ENCODE results near the gene CREB3L2. TPM values are rescaled to one million over a fixed set of nuclear protein-coding genes. Genes with fewer than 3 reads are reported as not detected.
A peak's percentile ranks its signal among the peaks of the same experiment; 100 is the strongest.

Gene CREB3L2
- total and polyA plus RNA-seq, 10 of the 15 experiments (the other 5 are each of a cell fraction or from before 2014, with no cell fraction given): 6.4 to 67.1 (median 26.2) TPM

DNA sequence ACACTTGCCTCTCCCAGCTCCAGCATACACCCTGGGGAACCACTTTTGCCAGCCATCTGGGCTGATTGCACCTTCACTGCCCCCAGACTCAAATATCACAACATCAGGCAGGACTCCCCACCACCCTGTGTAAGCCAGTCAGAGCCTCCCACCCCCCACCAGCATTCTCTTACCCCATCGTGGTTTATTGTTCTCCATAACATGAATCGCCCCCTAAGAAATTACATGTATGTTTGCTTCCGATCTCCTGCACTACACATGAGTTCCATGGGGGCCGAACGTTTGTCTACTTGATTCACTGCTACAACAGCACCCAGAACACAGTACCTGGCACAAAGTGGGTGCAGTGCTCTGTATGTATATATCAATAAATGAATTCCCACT lies 39.4 kb downstream of the CREB3L2 start:
- TF ChIP-seq, protein P1, sequence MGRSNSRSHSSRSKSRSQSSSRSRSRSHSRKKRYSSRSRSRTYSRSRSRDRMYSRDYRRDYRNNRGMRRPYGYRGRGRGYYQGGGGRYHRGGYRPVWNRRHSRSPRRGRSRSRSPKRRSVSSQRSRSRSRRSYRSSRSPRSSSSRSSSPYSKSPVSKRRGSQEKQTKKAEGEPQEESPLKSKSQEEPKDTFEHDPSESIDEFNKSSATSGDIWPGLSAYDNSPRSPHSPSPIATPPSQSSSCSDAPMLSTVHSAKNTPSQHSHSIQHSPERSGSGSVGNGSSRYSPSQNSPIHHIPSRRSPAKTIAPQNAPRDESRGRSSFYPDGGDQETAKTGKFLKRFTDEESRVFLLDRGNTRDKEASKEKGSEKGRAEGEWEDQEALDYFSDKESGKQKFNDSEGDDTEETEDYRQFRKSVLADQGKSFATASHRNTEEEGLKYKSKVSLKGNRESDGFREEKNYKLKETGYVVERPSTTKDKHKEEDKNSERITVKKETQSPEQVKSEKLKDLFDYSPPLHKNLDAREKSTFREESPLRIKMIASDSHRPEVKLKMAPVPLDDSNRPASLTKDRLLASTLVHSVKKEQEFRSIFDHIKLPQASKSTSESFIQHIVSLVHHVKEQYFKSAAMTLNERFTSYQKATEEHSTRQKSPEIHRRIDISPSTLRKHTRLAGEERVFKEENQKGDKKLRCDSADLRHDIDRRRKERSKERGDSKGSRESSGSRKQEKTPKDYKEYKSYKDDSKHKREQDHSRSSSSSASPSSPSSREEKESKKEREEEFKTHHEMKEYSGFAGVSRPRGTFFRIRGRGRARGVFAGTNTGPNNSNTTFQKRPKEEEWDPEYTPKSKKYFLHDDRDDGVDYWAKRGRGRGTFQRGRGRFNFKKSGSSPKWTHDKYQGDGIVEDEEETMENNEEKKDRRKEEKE (IDR thresholded peaks at IDR 0.05): no peak
- peak; percentile 35; the same call in 1 of the 2 replicates for TF ChIP-seq POLR2A (IDR thresholded peaks at IDR 0.05; ENCODE audit: low read depth, low read length)
- ChIA-PET CTCF (interaction anchor here (0.9 to 1.4 kb wide), 5 partner anchors 11 to 59 kb away, joined by 3 to 4 read pairs (median 3); no protein-coding TSS in a partner anchor), RAD21 (ENCODE audit: unreplicated experiment) (interaction anchor here (1.0 kb wide), 1 partner anchor 34 kb away, joined by 5 read pairs; no protein-coding TSS in a partner anchor), SMC1A (ENCODE audit: uncharacterized antibody, unreplicated experiment) (interaction anchor here (0.8 to 2.4 kb wide), 6 partner anchors 16 to 58 kb away, joined by 3 to 6 read pairs (median 4); no protein-coding TSS in a partner anchor), POLR2A (interaction anchor here (0.9 kb wide), 1 partner anchor 20 kb away, joined by 3 read pairs; no protein-coding TSS in a partner anchor)
- H3K9me3 ChIP-seq (replicated peaks; ENCODE audit: control insufficient read depth, insufficient read depth, low read length): no peaks in the 10 kb centered on the region; the same call in 2 of the 3 replicates
- peaks cover 0 to 20% of the 10 kb centered on the region in 2 experiments; a peak in 3 of 4 replicates for H3K36me3 ChIP-seq (ENCODE audit: control insufficient read depth in 2 of 2, insufficient read depth in 2 of 2, low read length in 1 of 2)
- H3K4me3 ChIP-seq: no peak overlapping the region
- in situ Hi-C loops (cut with MboI) (no loop called here), intact Hi-C loops (cut with micrococcal nuclease; ENCODE audit: unreplicated experiment) (no loop called here)
- H3K79me2 ChIP-seq (ENCODE audit: control insufficient read depth, insufficient read depth, low read length): peaks cover 86% of the 10 kb centered on the region
- H3K9ac ChIP-seq (ENCODE audit: control insufficient read depth, insufficient read depth, low read length): no peak overlapping the region
- no peak overlapping the region for H2AFZ ChIP-seq (ENCODE audit: control insufficient read depth, low read depth, low read length)
- no TSS peak for BruUV-seq (replicated peaks)
- WGBS (ENCODE audit: insufficient coverage, insufficient replicate concordance, low lambda C conversion rate, missing lambda C conversion rate): 97% methylated on average over 5 of the region's 5 CpGs
- H3K27ac ChIP-seq (ENCODE audit: control insufficient read depth, insufficient read depth): no peak overlapping the region
- no peak for DNase-seq (ENCODE audit: low read depth, low spot score)
- FAIRE-seq: no peak
- H3K27me3 ChIP-seq (replicated peaks in 1 of 2; ENCODE audit: control insufficient read depth in 2 of 2, insufficient read depth in 2 of 2, low read length in 1 of 2): no peaks in the 10 kb centered on the region
- no peak for ATAC-seq
- no peak overlapping the region for H3K4me2 ChIP-seq (ENCODE audit: control insufficient read depth, insufficient read depth)
- H4K20me1 ChIP-seq (ENCODE audit: control insufficient read depth, insufficient read depth): no peaks in the 10 kb centered on the region
- H3K4me1 ChIP-seq (ENCODE audit: control insufficient read depth, insufficient read depth, low read length): peaks cover 33% of the 10 kb centered on the region

Data from GM12878 (cell line).